A673 (cell line): ENCODE results near the gene TCEAL1. TPM values are rescaled to one million over a fixed set of nuclear protein-coding genes. Genes with fewer than 3 reads are reported as not detected.
"Not testable (repeated sequence)": the region's sequence is repeated elsewhere in the genome, so short reads cannot be mapped to it uniquely, and the experiment has no call there.

Experiments
- BruUV-seq: library from RNA; stranded (reverse); fragments of 400-500 nt; replicated peaks from 2 replicates; lab custom pipeline; 2021; lab: Mats Ljungman, UMichigan
- CTCF ChIA-PET: fragments of 300-600 bp; sonication (Branson Sonifier 250); formaldehyde crosslinking; loops from one replicate; lab custom pipeline; 2022; ENCODE audit warnings: antibody characterized with exemption; lab: Charles Lee
- POLR2A ChIA-PET: fragments of 300-600 bp; sonication (Branson Sonifier 250); formaldehyde crosslinking; loops from one replicate; lab custom pipeline; 2022; ENCODE audit warnings: antibody characterized with exemption; ENCODE audit not compliant: low non-redundant PET; lab: Charles Lee
- DNase-seq: peaks from one replicate; pipeline ENCODE4 v3.0.0-alpha.2; 2015; ENCODE audit warnings: low spot score
- H3K27ac ChIP-seq: fragments of 200-600 bp; sonication (generic); 2 replicates; pipeline ENCODE4 v1.5.1; 2016; ENCODE audit warnings: mixed run types, low read depth, mild to moderate bottlenecking, mixed read lengths, antibody characterized with exemption, low read length; ENCODE audit not compliant: poor library complexity, severe bottlenecking
- H3K27me3 ChIP-seq: fragments of 200-600 bp; sonication (generic); replicated peaks from 2 replicates; pipeline ENCODE4 v1.6.1; 2017; ENCODE audit warnings: mixed run types, low read depth, mild to moderate bottlenecking, mixed read lengths, antibody characterized with exemption, low read length; ENCODE audit not compliant: insufficient read depth, poor library complexity
- H3K36me3 ChIP-seq: fragments of 200-600 bp; sonication (generic); 2 replicates; pipeline ENCODE4 v1.6.1; 2016; ENCODE audit warnings: mixed run types, mild to moderate bottlenecking, mixed read lengths, antibody characterized with exemption, low read length; ENCODE audit not compliant: insufficient read depth, poor library complexity, severe bottlenecking
- H3K4me1 ChIP-seq: fragments of 200-600 bp; sonication (generic); 2 replicates; pipeline ENCODE4 v1.6.1; 2017; ENCODE audit warnings: mixed run types, mild to moderate bottlenecking, mixed read lengths, antibody characterized with exemption, low read length; ENCODE audit not compliant: insufficient read depth, poor library complexity, severe bottlenecking
- H3K4me3 ChIP-seq: fragments of 200-600 bp; sonication (generic); 2 replicates; pipeline ENCODE4 v1.5.1; 2016; ENCODE audit warnings: low read depth, mixed run types, mild to moderate bottlenecking, mixed read lengths, low read length; ENCODE audit not compliant: poor library complexity, severe bottlenecking
- H3K9me3 ChIP-seq: fragments of 200-600 bp; sonication (generic); 2 replicates; pipeline ENCODE4 v1.6.1; 2016; ENCODE audit warnings: mixed run types, low read depth, mild to moderate bottlenecking, mixed read lengths, antibody characterized with exemption, low read length; ENCODE audit not compliant: poor library complexity, severe bottlenecking
- CTCF ChIP-seq: fragments of 300-800, 200-600 bp; sonication (generic); conservative IDR thresholded peaks from 2 replicates; pipeline ENCODE4 v1.5.1; 2017; ENCODE audit warnings: low read depth, mild to moderate bottlenecking, antibody characterized with exemption, low read length, moderate library complexity, mixed read lengths
- EZH2 ChIP-seq: fragments of 200-600 bp; sonication (generic); IDR thresholded peaks from 2 replicates; pipeline ENCODE4 v1.6.1; 2017; ENCODE audit warnings: borderline replicate concordance, low read depth, mild to moderate bottlenecking, mixed read lengths, antibody characterized with exemption, low read length; ENCODE audit not compliant: poor library complexity, severe bottlenecking
- intact Hi-C: fragments of 100-400 bp; cut with micrococcal nuclease; formaldehyde crosslinking; loops from one replicate; pipeline ENCODE4 v1.10.0; 2022; ENCODE audit not compliant: unreplicated experiment
- total RNA-seq: library from RNA; stranded (reverse); gene quantifications from 2 replicates; pipeline ENCODE4 v1.2.3, GENCODE V29; 2021

The TCEAL1 gene
- total RNA-seq, 1 experiment from 2014 or later: 10.9 TPM

- BruUV-seq: no TSS peak
- intact Hi-C loops: no loop called here
- CTCF ChIA-PET: no interaction called here
- H3K4me1 ChIP-seq: no peaks in the 10 kb centered on the region
- H3K27ac ChIP-seq: no peak overlapping the region
- POLR2A ChIA-PET: no interaction called here
- H3K27me3 ChIP-seq: no peaks in the 10 kb centered on the region
- no peak for TF ChIP-seq EZH2
- no peak for TF ChIP-seq CTCF
- no peaks in the 10 kb centered on the region for H3K9me3 ChIP-seq
- no peaks in the 10 kb centered on the region for H3K36me3 ChIP-seq
- no peak overlapping the region for H3K4me3 ChIP-seq
- no peak for DNase-seq
Measured at GRCh38 chrX:103651151-103651773, 22.5 kb downstream of the TCEAL1 start.

GRCh38 chrX:103655230-103656000 is 26.6 kb downstream of the TCEAL1 start:
- H3K4me1 ChIP-seq, DNase-seq, H3K27me3 ChIP-seq, H3K4me3 ChIP-seq, H3K9me3 ChIP-seq, POLR2A ChIA-PET, intact Hi-C loops, BruUV-seq, H3K27ac ChIP-seq, H3K36me3 ChIP-seq, CTCF ChIA-PET: not testable (repeated sequence)

- no peak overlapping the region for H3K27ac ChIP-seq
- CTCF ChIA-PET: no interaction called here
- no peak for DNase-seq
Measured at GRCh38 chrX:103656617-103657016, 27.8 kb downstream of the TCEAL1 start.

GRCh38 chrX:103657066-103657465 is 28.3 kb downstream of the TCEAL1 start:
- CTCF ChIA-PET, BruUV-seq, DNase-seq, intact Hi-C loops, H3K27ac ChIP-seq, H3K4me3 ChIP-seq, POLR2A ChIA-PET, H3K9me3 ChIP-seq, H3K4me1 ChIP-seq, H3K27me3 ChIP-seq, H3K36me3 ChIP-seq: not testable (repeated sequence)

More at GRCh38 chrX:103656617-103657016, 27.8 kb downstream of the TCEAL1 start:
- no peak for TF ChIP-seq EZH2
- TF ChIP-seq CTCF: no peak
- H3K36me3 ChIP-seq: no peaks in the 10 kb centered on the region
- H3K27me3 ChIP-seq: no peaks in the 10 kb centered on the region
- no peaks in the 10 kb centered on the region for H3K4me1 ChIP-seq
- H3K4me3 ChIP-seq: no peak overlapping the region
- H3K9me3 ChIP-seq: no peaks in the 10 kb centered on the region
- intact Hi-C loops: no loop called here
- no TSS peak for BruUV-seq
- POLR2A ChIA-PET: no interaction called here
